HL-60 (cell line): ENCODE data around the gene LRRC72.

Experiments
- GABPA ChIP-seq: IDR thresholded peaks from 2 replicates; pipeline ENCODE4 v1.6.1; 2012; ENCODE audit warnings: low read depth
- POLR2AphosphoS5 ChIP-seq: IDR thresholded peaks from 2 replicates; pipeline ENCODE4 v1.6.1; 2012; ENCODE audit warnings: low read depth
- SPI1 ChIP-seq: IDR thresholded peaks from 2 replicates; pipeline ENCODE4 v1.6.1; 2012; ENCODE audit warnings: low read depth, mild to moderate bottlenecking, borderline replicate concordance
- TF ChIP-seq, protein P1 (sequence below): IDR thresholded peaks from one replicate; pipeline ENCODE4 v1.5.1; 2011; ENCODE audit warnings: low read length, control low read depth, inconsistent platforms; ENCODE audit not compliant: insufficient read depth

- TF ChIP-seq, protein P1, sequence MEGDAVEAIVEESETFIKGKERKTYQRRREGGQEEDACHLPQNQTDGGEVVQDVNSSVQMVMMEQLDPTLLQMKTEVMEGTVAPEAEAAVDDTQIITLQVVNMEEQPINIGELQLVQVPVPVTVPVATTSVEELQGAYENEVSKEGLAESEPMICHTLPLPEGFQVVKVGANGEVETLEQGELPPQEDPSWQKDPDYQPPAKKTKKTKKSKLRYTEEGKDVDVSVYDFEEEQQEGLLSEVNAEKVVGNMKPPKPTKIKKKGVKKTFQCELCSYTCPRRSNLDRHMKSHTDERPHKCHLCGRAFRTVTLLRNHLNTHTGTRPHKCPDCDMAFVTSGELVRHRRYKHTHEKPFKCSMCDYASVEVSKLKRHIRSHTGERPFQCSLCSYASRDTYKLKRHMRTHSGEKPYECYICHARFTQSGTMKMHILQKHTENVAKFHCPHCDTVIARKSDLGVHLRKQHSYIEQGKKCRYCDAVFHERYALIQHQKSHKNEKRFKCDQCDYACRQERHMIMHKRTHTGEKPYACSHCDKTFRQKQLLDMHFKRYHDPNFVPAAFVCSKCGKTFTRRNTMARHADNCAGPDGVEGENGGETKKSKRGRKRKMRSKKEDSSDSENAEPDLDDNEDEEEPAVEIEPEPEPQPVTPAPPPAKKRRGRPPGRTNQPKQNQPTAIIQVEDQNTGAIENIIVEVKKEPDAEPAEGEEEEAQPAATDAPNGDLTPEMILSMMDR = no peak
- TF ChIP-seq POLR2AphosphoS5 (no peak), SPI1 (peak; percentile 55), GABPA (no peak)
Measured at GRCh38 chr7:16571941-16572340, 45.3 kb downstream of the LRRC72 start.
